ENCODE measurements around the gene NOL3. TPM values are rescaled to one million over a fixed set of nuclear protein-coding genes. Genes with fewer than 3 reads are reported as not detected.
A peak's percentile ranks its signal among the peaks of the same experiment; 100 is the strongest.

The NOL3 gene
- total RNA-seq, 1 donor from 2014 or later: 8.8 TPM

DNA sequence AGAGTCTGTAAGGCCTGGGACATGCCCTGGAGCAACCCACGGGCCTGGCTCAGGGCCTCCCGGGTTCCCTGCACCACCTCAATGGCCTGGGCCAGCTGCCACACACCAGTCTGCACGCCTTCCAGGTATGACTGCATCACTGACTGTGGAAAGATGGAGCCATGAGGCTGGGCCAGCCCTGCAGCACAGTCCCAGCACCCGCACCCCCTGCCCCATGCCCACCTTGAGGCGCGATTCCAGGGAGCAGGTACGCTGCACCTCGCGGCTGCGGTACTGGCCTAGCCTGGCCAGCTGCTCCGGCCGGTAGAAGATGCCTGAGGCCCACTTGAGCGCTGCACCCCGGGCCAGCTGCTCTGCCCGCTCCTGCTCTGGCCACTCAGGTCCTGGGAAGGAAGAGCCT, 18.5 kb downstream of the NOL3 start:
- H3K27ac Mint-ChIP-seq (ENCODE audit: unreplicated experiment): no peak overlapping the region
- H3K4me1 Mint-ChIP-seq (ENCODE audit: low read depth, unreplicated experiment): peaks cover 15% of the 10 kb centered on the region

DNA sequence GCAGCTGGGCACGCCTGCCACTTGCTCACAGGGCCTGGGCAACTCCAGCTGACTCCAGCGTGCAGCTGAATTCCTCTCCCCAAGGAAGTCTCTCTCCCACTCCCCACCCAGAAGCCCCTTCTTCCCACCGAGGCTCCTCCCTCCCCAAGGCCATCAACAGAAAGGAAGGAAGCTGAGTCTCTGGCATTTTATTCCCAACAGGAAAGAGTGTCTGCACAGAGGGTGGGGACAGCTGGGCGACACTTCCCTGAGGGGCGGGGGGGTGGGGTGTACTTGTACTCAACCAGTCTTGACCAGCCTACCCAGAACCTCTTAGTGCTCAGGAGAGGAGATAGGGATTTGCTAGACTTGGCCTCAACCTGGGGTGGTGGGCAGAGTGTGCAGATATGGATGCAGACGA, 19.7 kb downstream of the NOL3 start, which contains the start of gene EXOC3L1:
Gene EXOC3L1 (minus strand): TSS at position 96 of the 400 bp plus-strand sequence. CDS start 460 bp downstream, outside the sequence.
- peak within 1 kb of the TSS; percentile 34 for H3K4me3 Mint-ChIP-seq (ENCODE audit: unreplicated experiment)
- H3K27me3 Mint-ChIP-seq (ENCODE audit: unreplicated experiment): peaks cover 10% of the 10 kb centered on the region
- TF ChIP-seq, protein P1, sequence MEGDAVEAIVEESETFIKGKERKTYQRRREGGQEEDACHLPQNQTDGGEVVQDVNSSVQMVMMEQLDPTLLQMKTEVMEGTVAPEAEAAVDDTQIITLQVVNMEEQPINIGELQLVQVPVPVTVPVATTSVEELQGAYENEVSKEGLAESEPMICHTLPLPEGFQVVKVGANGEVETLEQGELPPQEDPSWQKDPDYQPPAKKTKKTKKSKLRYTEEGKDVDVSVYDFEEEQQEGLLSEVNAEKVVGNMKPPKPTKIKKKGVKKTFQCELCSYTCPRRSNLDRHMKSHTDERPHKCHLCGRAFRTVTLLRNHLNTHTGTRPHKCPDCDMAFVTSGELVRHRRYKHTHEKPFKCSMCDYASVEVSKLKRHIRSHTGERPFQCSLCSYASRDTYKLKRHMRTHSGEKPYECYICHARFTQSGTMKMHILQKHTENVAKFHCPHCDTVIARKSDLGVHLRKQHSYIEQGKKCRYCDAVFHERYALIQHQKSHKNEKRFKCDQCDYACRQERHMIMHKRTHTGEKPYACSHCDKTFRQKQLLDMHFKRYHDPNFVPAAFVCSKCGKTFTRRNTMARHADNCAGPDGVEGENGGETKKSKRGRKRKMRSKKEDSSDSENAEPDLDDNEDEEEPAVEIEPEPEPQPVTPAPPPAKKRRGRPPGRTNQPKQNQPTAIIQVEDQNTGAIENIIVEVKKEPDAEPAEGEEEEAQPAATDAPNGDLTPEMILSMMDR (IDR thresholded peaks at IDR 0.05; ENCODE audit: partially characterized antibody, unreplicated experiment): no peak
- no peaks in the 10 kb centered on the region for H3K36me3 Mint-ChIP-seq (ENCODE audit: unreplicated experiment)
- no peak for DNase-seq
- H3K9me3 Mint-ChIP-seq (ENCODE audit: unreplicated experiment): peaks cover 11% of the 10 kb centered on the region
- H3K4me1 Mint-ChIP-seq (ENCODE audit: low read depth, unreplicated experiment): peaks cover 17% of the 10 kb centered on the region
- no peak within 1 kb of the TSS for H3K27ac Mint-ChIP-seq (ENCODE audit: unreplicated experiment)

More for the DNA sequence above, 18.5 kb downstream of the NOL3 start:
- Mint-ChIP-seq H3K9me3 (ENCODE audit: unreplicated experiment) (peaks cover 11% of the 10 kb centered on the region), H3K36me3 (ENCODE audit: unreplicated experiment) (no peaks in the 10 kb centered on the region), H3K4me3 (ENCODE audit: unreplicated experiment) (no peak overlapping the region), H3K27me3 (ENCODE audit: unreplicated experiment) (peaks cover 10% of the 10 kb centered on the region)
- TF ChIP-seq, protein P1 (IDR thresholded peaks at IDR 0.05; ENCODE audit: partially characterized antibody, unreplicated experiment): no peak
- no peak for DNase-seq

DNA sequence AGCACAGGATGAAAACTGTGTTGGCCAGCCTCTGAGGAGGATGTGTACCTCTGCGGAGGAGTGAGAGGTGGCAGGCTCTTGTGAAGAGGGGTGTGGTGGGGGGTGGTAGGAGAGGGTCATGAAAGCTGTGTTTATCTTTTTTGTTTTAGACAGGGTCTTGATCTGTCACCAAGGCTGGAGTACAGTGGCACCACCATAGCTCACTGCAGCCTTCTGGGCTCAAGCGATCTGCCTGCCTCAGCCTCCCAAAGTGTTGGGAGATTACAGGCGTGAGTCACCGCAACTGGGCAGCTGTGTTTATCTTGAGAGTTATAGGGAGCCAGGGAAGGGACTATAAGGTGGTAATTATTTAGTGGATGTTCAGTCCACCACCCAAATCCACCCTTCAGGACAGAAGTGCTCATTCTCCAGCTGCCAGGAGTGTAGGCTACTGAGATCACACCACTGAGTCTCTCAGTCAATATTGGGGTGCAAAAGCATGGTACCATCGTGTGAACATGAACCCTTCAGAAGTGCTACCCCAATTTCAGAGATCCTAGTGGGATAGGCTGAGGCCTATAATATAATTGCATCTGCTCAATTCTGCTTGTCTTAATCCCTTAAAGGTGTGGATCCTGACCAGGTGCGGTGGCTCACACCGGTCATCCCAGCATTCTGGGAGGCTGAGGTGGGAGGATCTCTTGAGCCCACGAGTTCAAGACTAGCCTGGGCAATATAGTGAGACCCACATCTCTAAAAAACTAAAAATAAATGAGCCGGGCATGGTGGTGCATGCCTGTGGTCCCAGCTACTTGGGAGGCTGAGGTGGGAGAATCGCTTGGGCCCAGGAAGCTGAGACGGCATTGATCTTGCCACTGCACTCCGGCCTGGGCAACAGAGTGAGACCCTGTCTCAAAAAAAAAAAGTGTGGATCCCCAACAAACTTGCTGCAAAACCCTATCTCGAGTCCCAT, 20.4 kb downstream of the NOL3 start:
- no peaks in the 10 kb centered on the region for H3K36me3 Mint-ChIP-seq (ENCODE audit: unreplicated experiment)
- H3K4me3 Mint-ChIP-seq (ENCODE audit: unreplicated experiment): peak overlapping the region; percentile 84
- H3K27ac Mint-ChIP-seq (ENCODE audit: unreplicated experiment): no peak overlapping the region
- no peak for DNase-seq
- TF ChIP-seq, protein P1 (IDR thresholded peaks at IDR 0.05; ENCODE audit: partially characterized antibody, unreplicated experiment): no peak
- H3K9me3 Mint-ChIP-seq (ENCODE audit: unreplicated experiment): peaks cover 10% of the 10 kb centered on the region
- H3K27me3 Mint-ChIP-seq (ENCODE audit: unreplicated experiment): peaks cover 8% of the 10 kb centered on the region
- peaks cover 12% of the 10 kb centered on the region for H3K4me1 Mint-ChIP-seq (ENCODE audit: low read depth, unreplicated experiment)

DNA sequence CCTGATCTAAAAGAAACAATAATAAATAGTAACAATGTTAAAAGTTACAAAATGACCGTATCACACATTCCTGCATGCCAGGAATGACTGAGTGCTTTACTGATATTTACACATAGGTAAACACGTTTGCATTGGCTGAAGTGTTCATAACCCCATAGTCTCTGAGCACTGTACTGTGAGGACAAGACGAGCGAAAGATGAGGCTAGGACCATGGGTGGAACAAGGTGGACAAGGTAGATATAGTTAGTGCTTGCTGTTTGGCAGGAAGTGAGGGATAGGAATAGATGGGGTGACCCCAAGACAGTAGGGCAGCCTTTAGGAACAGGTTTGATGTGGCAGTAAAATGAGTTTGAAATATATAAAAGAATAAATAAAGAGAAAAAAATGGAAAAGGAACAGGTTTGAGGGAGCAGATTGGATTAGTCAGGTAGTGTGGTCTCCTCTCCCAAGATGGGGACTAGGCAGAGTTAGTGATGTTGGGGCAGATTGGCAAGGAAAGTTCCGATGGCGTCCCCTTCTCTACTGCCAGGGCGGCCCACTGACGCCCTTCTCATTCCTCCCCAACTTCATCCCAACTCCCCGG, 21.2 kb downstream of the NOL3 start:
- DNase-seq: no peak
- H3K4me3 Mint-ChIP-seq (ENCODE audit: unreplicated experiment): peak overlapping the region; percentile 84
- TF ChIP-seq, protein P1 (IDR thresholded peaks at IDR 0.05; ENCODE audit: partially characterized antibody, unreplicated experiment): no peak
- peaks cover 12% of the 10 kb centered on the region for H3K9me3 Mint-ChIP-seq (ENCODE audit: unreplicated experiment)
- H3K36me3 Mint-ChIP-seq (ENCODE audit: unreplicated experiment): no peaks in the 10 kb centered on the region
- peak overlapping the region; percentile 17 for H3K27ac Mint-ChIP-seq (ENCODE audit: unreplicated experiment)
- peaks cover 8% of the 10 kb centered on the region for H3K27me3 Mint-ChIP-seq (ENCODE audit: unreplicated experiment)
- H3K4me1 Mint-ChIP-seq (ENCODE audit: low read depth, unreplicated experiment): peaks cover 11% of the 10 kb centered on the region
